ENCODE measurements around the gene UPF1.

- TF ChIP-seq GATA2 (IDR thresholded peaks at IDR 0.05; ENCODE audit: low read depth, low read length) = no peak
- no peak for TF ChIP-seq GATA3 (IDR thresholded peaks at IDR 0.05; ENCODE audit: low read depth, low read length)
Observed at GRCh38 chr19:18845961-18846360, 14.2 kb downstream of the UPF1 start.
